Measurements from ENCODE around the gene CNN1.
"Not testable (repeated sequence)": the region's sequence is repeated elsewhere in the genome, so short reads cannot be mapped to it uniquely, and the experiment has no call there.

CNN1 gene

DNA sequence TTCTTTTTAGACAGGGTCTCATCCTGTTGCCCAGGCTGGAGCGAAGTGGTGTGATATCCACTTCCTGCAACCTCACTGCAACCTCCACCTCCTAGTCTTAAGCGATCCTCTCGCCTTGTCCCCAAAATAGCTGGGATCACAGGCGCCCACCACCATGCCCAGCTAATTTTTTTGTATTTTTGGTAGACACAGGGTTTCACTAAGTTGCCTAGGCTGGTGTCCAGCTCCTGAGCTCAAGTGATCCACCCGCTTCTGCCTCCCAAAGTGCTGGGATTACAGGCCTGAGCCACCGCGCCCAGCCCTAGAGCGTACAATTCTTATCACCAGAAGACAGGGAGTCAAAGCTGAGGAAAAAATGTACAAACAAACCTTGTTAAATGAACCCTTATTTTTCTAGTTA, 24.9 kb downstream of the CNN1 start:
- DNase-seq (ENCODE audit: insufficient read length, low spot score): no peak
- FAIRE-seq: no peak

GRCh38 chr19:11564082-11564807, 25.6 kb downstream of the CNN1 start:
- FAIRE-seq; DNase-seq (ENCODE audit: insufficient read length, low spot score): not testable (repeated sequence)

GRCh38 chr19:11565649-11565980, 27.0 kb downstream of the CNN1 start:
- not testable (repeated sequence) for FAIRE-seq; DNase-seq (ENCODE audit: insufficient read length, low spot score)

- FAIRE-seq (no peak), DNase-seq (ENCODE audit: insufficient read length, low spot score) (no peak)
These were observed 27.5 kb downstream of the CNN1 start for GRCh38 chr19:11566164-11566563.

DNA sequence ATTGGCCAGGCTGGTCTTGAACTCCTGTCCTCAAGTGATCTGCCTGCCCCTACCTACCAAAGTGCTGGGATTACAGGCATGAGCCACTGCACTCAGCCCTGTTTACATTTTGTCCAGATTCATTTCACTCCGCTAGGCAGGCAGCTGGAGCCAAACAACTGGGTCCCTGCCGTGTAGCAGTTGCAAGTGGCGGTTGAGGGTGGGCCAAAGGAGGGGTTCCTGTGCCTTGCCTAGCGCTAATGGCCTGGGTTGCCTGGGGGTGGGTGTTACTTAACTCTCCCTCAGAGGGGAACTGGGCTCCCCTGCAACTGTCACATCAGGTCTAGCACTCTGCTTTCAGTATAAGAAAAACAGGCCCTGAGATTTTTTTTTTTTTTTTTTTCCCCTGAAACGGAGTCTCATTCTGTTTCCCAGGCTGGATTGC, 31.4 kb downstream of the CNN1 start:
- DNase-seq (ENCODE audit: insufficient read length, low spot score): no peak
- no peak for FAIRE-seq

DNA sequence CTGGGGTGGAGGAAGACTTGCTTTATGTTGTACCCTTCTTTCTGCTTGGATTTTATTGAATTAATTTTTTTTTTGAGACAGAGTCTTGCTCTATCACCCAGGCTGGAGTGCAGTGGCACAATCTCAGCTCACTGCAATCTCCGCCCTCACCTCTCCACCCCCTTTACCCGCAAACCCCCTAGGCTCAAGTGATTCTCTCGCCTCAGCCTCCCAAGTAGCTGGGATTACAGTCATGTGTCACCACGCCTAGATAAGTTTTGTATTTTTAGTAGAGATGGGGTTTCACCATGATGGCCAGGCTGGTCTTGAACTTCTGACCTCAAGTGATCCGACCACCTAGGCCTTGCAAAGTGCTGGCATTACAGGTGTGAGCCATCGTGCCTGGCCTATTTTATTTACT, 34.7 kb downstream of the CNN1 start:
- not testable (repeated sequence) for DNase-seq (ENCODE audit: insufficient read length, low spot score)

DNA sequence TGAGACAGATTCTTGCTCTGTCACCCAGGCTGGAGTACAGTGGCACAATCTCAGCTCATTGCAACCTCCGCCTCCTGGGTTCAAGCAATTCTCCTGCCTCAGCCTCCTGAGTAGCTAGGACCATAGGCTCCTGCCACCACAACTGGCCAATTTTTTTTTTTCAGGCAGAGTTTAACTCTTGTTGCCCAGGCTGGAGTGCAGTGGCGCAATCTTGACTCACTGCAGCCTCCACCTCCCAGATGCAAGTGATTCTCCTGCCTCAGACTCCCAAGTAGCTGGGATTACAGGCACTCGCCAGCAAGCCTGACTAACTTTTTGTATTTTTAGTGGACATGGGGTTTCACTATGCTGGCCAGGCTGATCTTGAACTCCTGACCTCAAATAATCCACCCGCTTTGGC, 35.1 kb downstream of the CNN1 start:
- DNase-seq (ENCODE audit: insufficient read length, low spot score); FAIRE-seq: not testable (repeated sequence)

More for the DNA sequence above, 34.7 kb downstream of the CNN1 start:
- FAIRE-seq: not testable (repeated sequence)

DNA sequence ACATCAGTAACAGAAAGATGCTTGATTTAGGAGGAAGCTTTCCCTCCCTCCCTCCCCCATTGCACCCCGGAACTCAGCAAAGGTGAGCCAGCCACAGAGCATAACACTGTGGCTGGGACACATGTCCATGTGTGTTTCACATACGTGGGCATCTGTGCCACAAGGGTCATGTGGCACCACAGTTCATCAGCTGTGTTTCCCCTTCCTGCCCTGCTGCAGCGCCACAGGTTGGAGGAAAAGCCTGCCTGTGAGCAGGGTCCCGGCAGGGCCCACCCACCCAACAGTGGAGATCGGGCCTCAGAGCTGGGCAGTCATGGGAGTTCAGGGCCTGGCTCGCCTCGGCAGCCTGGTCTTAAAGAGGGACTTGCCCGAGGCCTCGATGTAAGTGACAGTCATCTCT, 36.0 kb downstream of the CNN1 start:
- DNase-seq (ENCODE audit: insufficient read length, low spot score) (no peak), FAIRE-seq (no peak)

DNA sequence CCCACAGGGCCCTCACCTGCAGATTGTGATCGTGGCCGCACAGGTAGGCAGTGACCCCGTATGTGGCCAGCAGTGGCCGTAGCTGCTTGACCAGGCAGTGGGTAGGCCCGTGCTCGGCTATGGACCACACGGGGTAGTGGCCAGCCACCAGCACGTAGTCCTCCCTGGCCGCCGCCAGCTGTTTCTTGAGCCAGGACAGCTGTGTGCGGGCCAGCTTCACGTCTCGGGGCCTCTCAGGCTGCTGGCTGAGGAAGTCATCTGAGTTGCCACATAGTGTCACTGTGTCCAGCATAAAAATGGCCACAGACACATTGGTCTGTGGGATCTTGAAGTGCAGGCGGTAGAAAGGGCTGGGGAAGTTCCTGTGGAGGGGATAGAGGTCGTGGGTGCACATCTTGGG, 37.6 kb downstream of the CNN1 start:
- DNase-seq (ENCODE audit: insufficient read length, low spot score): no peak
- no peak for FAIRE-seq

GRCh38 chr19:11577451-11578257, 39.0 kb downstream of the CNN1 start, which contains the start of gene ACP5:
ACP5 (minus strand) TSS chr19:11577645; CDS start chr19:11577317, 328 bp downstream.
- no peak for DNase-seq (ENCODE audit: insufficient read length, low spot score)
- no peak for FAIRE-seq

- FAIRE-seq (no peak), DNase-seq (ENCODE audit: insufficient read length, low spot score) (no peak)
These were observed 39.8 kb downstream of the CNN1 start for GRCh38 chr19:11578258-11579142.

GRCh38 chr19:11580116-11580515, 41.5 kb downstream of the CNN1 start:
- DNase-seq (ENCODE audit: insufficient read length, low spot score) (no peak), FAIRE-seq (no peak)

- no peak for DNase-seq (ENCODE audit: insufficient read length, low spot score)
- no peak for FAIRE-seq
These were observed 43.1 kb downstream of the CNN1 start for GRCh38 chr19:11581740-11582139.

DNA sequence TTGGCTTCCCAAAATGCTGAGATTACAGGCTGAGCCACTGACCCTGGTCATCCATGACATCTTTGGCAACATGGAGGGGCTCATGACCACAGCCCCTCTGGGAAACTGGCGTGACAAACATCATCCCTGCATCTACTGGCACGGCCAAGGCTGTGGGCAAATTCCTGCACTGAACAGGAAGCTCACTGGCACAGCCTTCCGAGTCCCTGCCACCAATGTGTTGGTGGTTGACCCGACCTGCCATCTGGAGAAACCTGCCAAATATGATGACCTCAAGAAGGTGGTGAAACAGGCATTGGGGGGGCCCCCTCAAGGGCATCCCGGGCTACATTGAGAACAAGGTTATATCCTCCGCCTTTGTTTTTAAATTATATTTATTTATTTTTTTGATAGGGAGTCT, 47.7 kb downstream of the CNN1 start:
- DNase-seq (ENCODE audit: insufficient read length, low spot score) (no peak), FAIRE-seq (no peak)

GRCh38 chr19:11587302-11587974, 48.8 kb downstream of the CNN1 start:
- DNase-seq (ENCODE audit: insufficient read length, low spot score): peak; percentile 85
- no peak for FAIRE-seq

GRCh38 chr19:11587975-11588631, 49.5 kb downstream of the CNN1 start:
- DNase-seq (ENCODE audit: insufficient read length, low spot score): peak; percentile 32
- FAIRE-seq: no peak

DNA sequence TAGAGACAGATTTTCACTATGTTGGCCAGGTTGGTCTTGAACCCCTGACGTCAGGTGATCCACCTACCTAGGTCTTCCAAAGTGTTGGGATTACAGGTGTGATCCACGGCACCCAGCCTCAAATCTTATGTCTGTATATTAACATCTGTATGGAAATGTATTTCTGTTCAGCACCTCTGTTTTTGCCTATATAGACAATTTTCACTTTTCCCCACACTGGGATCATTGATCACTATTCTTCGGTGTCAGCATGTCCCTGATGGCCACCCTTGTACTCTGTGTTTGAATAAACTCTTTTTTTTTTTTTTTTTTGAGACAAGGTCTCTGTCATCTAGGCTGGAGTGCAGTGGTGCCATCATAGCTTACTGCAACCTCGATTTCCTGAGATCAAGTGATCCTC, 55.4 kb downstream of the CNN1 start:
- FAIRE-seq (no peak), DNase-seq (ENCODE audit: insufficient read length, low spot score) (no peak)

DNA sequence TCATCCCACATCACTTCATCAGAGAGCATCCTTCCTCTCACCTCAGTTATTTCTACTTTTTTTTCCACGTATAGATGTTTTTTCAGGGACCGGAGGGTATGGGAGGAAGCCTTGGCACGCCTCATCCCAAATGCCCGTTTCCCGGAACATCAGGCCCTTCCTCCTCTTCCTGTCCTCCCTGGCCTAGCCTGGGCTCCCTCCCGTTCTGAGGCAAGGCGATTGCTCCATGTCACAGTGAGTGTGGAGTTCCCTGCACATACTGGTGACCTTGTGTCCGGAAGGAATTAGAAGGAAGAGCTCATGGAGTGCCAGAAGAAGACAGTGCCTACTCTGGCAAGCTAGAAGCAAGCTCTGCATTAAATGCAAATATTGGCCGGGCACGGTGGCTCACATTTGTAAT, 57.5 kb downstream of the CNN1 start:
- no peak for DNase-seq (ENCODE audit: insufficient read length, low spot score)
- FAIRE-seq: no peak

DNA sequence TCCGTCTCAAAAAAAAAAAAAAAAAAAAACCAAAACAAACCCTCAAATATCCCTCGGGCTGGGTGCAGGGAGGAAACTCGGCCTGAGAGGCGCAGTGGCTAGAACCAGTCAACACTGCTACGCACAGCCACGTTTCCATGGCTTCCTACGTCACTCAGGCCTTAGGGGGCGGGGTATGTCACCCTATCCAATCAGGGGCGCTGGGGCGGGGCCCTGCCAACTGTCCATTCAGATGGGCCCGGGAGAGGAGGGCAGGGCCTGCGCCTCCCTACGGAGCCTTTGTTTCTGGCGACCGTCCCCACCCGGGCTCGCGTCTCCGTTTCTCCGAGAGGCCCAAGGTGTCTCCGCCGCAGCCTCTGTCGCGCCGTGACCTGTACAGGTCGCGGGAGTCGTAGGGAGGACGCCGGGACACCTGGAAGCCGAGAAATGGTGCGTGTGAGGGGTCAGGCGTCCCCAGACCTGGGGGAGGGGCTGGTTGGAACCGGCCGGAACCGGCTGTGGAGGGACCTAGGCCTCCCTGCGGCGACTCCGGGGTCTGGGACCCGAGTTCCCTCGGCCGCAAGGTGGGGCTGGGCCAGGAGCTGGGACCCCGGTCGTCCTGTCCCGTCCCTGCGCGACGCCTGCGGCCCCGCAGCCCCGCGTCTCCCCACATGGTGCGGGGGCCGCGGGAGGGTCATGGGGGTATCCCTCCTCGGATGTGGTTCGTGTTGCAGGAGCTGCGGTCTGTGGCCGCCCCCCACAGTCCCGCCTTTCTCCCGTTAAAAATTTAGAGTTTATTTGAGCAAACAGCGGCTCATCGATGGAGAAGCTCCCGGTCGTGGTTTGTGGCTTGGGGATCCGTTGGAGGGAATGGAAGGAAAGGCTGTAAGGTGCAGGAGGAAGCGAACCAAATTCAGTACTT, 58.8 kb downstream of the CNN1 start, which contains the start of gene ZNF627:
ZNF627 (plus strand) TSS at position 282 of the 901 bp plus-strand sequence; CDS start at position 427, 145 bp downstream.
- DNase-seq (ENCODE audit: insufficient read length, low spot score): peak; percentile 99
- FAIRE-seq: peak; percentile 93
